ENCODE data around the gene USP9X.

DNA sequence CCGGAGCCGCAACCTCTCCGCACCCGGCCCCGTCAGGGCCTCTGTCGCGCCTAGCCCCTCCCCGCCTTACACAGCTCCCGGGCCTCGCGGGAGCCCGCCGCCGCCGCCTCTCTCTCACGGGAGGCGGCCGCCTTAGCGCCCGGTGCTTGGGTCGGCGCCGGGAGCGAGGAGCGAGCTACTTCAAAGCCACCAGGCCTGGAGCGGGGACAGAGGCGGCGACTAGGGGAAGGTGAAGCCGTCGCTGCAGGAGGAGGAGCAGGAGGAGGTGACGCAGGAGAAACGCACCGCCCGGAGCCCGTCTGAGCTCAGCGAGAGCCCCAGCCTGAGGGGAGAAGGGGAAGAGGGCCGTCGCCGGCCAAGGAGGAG lies 250 bp downstream of the USP9X start:
- TF ChIP-seq CTCF (IDR thresholded peaks at IDR 0.05 in 4 of 5, conservative IDR thresholded peaks at IDR 0.05 in 1 of 5) (no peak), POLR2A (IDR thresholded peaks at IDR 0.05) (peak in 1 of 2 donors; percentile 2)

Data from gastrocnemius medialis (tissue), 4 donors.